Mesenchymal stem cell (in vitro differentiated cells and primary cell): ENCODE measurements around the gene FCER2.

ENCODE experiments used
- DNase-seq: peaks from one replicate; pipeline ENCODE4 v3.0.0-alpha.2; 2013
- H2AFZ ChIP-seq: one replicate; pipeline ENCODE4 v1.6.1; 2013; ENCODE audit warnings: low read depth, mild to moderate bottlenecking, control low read depth, inconsistent platforms, low read length, moderate library complexity
- H2AK5ac ChIP-seq: 2 replicates; pipeline ENCODE4 v1.6.1; 2013; ENCODE audit warnings: low read length, moderate library complexity, mild to moderate bottlenecking, inconsistent platforms; ENCODE audit not compliant: severe bottlenecking
- H2BK120ac ChIP-seq: one replicate; pipeline ENCODE4 v1.6.1; 2013; ENCODE audit warnings: low read depth, mild to moderate bottlenecking, inconsistent platforms, low read length, moderate library complexity
- H2BK12ac ChIP-seq, 2 experiments: one replicate each; pipeline ENCODE4 v1.6.1; 2013; ENCODE audit warnings: inconsistent platforms in 2 of 2, low read length in 2 of 2, mild to moderate bottlenecking in 2 of 2, moderate library complexity in 2 of 2, control low read depth in 1 of 2
- H2BK15ac ChIP-seq: one replicate; pipeline ENCODE4 v1.6.1; 2013; ENCODE audit warnings: mild to moderate bottlenecking, low read depth, inconsistent platforms; ENCODE audit not compliant: poor library complexity, severe bottlenecking
- H2BK5ac ChIP-seq: 2 replicates; pipeline ENCODE4 v1.6.1; 2013; ENCODE audit warnings: low read depth, mild to moderate bottlenecking, low read length, control low read depth, inconsistent platforms; ENCODE audit not compliant: poor library complexity, severe bottlenecking
- H3K14ac ChIP-seq, 2 experiments: one replicate each; pipeline ENCODE4 v1.6.1; 2013; ENCODE audit warnings: inconsistent platforms in 2 of 2, low read length in 2 of 2, control low read depth in 1 of 2, mild to moderate bottlenecking in 1 of 2, moderate library complexity in 1 of 2
- H3K18ac ChIP-seq, 2 experiments: one replicate each; pipeline ENCODE4 v1.6.1; 2013; ENCODE audit warnings: inconsistent platforms in 2 of 2, low read length in 2 of 2, control low read depth in 1 of 2, low read depth in 1 of 2, mild to moderate bottlenecking in 1 of 2
- H3K23ac ChIP-seq, 2 experiments: one replicate each; pipeline ENCODE4 v1.6.1; 2013; ENCODE audit warnings: inconsistent platforms in 2 of 2, low read length in 2 of 2, mild to moderate bottlenecking in 2 of 2, moderate library complexity in 2 of 2, control low read depth in 1 of 2
- H3K27ac ChIP-seq: 2 replicates; pipeline ENCODE4 v1.5.1; 2013; ENCODE audit warnings: mild to moderate bottlenecking, moderate library complexity, low read length, control low read depth, inconsistent platforms; ENCODE audit not compliant: poor library complexity, severe bottlenecking
- H3K27me3 ChIP-seq, 2 experiments: 2 replicates each; pipeline versions ENCODE4 v1.6.1 to v1.7.0; 2013; ENCODE audit warnings: low read length in 2 of 2, mild to moderate bottlenecking in 2 of 2, moderate library complexity in 2 of 2, control low read depth in 1 of 2, inconsistent platforms in 1 of 2; ENCODE audit not compliant: control insufficient read depth in 1 of 2, insufficient read depth in 1 of 2
- H3K36me3 ChIP-seq, 2 experiments: 2 replicates each; pipeline versions ENCODE4 v1.6.1 to v1.7.0; 2013; ENCODE audit warnings: low read length in 2 of 2, control low read depth in 1 of 2, inconsistent platforms in 1 of 2, low read depth in 1 of 2, mild to moderate bottlenecking in 1 of 2; ENCODE audit not compliant: insufficient read depth in 2 of 2, control insufficient read depth in 1 of 2
- H3K4ac ChIP-seq, 2 experiments: one replicate each; pipeline ENCODE4 v1.6.1; 2013; ENCODE audit warnings: inconsistent platforms in 2 of 2, low read length in 2 of 2, mild to moderate bottlenecking in 2 of 2, moderate library complexity in 2 of 2, control low read depth in 1 of 2, low read depth in 1 of 2
- H3K4me1 ChIP-seq: 2 replicates; pipeline ENCODE4 v1.6.1; 2013; ENCODE audit warnings: low read depth, low read length, control low read depth; ENCODE audit not compliant: control insufficient read depth, insufficient read depth
- H3K4me2 ChIP-seq: 2 replicates; pipeline ENCODE4 v1.6.1; 2013; ENCODE audit warnings: low read length, mild to moderate bottlenecking, inconsistent platforms; ENCODE audit not compliant: poor library complexity, severe bottlenecking
- H3K4me3 ChIP-seq, 2 experiments: 2 replicates each; pipeline versions ENCODE4 v1.5.1 to v1.7.0; 2013; ENCODE audit warnings: low read length in 2 of 2, mild to moderate bottlenecking in 2 of 2, control low read depth in 1 of 2, low read depth in 1 of 2; ENCODE audit not compliant: insufficient read depth in 1 of 2
- H3K79me1 ChIP-seq: replicated peaks from 2 replicates; pipeline ENCODE4 v1.6.1; 2013; ENCODE audit warnings: mild to moderate bottlenecking, control low read depth, low read length, inconsistent platforms; ENCODE audit not compliant: poor library complexity, severe bottlenecking
- H3K9ac ChIP-seq: 2 replicates; pipeline ENCODE4 v1.7.0; 2013; ENCODE audit warnings: mild to moderate bottlenecking, low read length, moderate library complexity
- H3K9me3 ChIP-seq: 2 replicates; pipeline ENCODE4 v1.7.0; 2013; ENCODE audit warnings: mild to moderate bottlenecking, low read length; ENCODE audit not compliant: control insufficient read depth
- H4K8ac ChIP-seq: one replicate; pipeline ENCODE4 v1.6.1; 2013; ENCODE audit warnings: inconsistent platforms, mild to moderate bottlenecking, low read length, moderate library complexity
- H4K91ac ChIP-seq: one replicate; pipeline ENCODE4 v1.6.1; 2013; ENCODE audit warnings: mild to moderate bottlenecking, low read length, inconsistent platforms
- WGBS: methylation state at CpG from one replicate; pipeline ENCODE4 v1.1.7; 2013; ENCODE audit warnings: mixed read lengths; 5-methylcytosine and 5-hydroxymethylcytosine counted together

The FCER2 gene

GRCh38 chr19:7655581-7655980 is 46.4 kb downstream of the FCER2 start:
- no peak overlapping the region for H3K9ac ChIP-seq
- 83% methylated on average over 8 of the region's 8 CpGs for WGBS
- H3K14ac ChIP-seq = no peak overlapping the region

DNA sequence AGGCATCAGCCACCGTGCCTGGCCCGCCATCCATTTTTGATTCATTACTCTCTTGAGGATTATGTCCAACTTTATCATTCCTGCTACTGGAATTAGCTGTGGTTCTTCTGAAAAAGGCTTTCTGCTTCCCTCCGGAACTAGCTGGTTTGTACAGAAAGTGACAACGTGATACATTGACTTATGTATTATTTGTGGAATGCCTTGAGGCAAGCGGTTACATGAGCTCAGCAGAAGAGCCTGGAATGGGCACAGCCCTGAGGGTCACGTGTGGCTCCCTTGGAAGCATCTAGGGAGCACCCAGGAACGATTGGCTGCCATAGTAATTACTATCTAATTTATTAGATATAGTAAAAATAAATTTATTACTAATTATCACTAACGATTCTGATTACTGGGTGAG is 47.5 kb downstream of the FCER2 start:
- Histone ChIP-seq H3K9ac (no peak overlapping the region), H2BK5ac (no peak overlapping the region), H3K4me2 (no peak overlapping the region), H3K14ac (no peak overlapping the region), H3K4ac (no peak overlapping the region), H3K9me3 (no peaks in the 10 kb centered on the region), H3K4me1 (peaks cover 4% of the 10 kb centered on the region), H3K23ac (no peak overlapping the region), H3K18ac (no peak overlapping the region), H4K8ac (no peak overlapping the region), H2BK15ac (no peak overlapping the region), H2BK12ac (no peak overlapping the region), H2AFZ (no peak overlapping the region), H3K27ac (no peak overlapping the region), H3K36me3 (no peaks in the 10 kb centered on the region), H3K4me3 (no peak overlapping the region), H3K79me1 (no peaks in the 10 kb centered on the region), H4K91ac (no peak overlapping the region), H2BK120ac (no peak overlapping the region), H3K27me3 (peaks cover 20 to 42% of the 10 kb centered on the region in 2 experiments), H2AK5ac (no peak overlapping the region)
- WGBS = 77% methylated on average over 6 of the region's 8 CpGs
- no peak for DNase-seq

More at GRCh38 chr19:7655581-7655980, 46.4 kb downstream of the FCER2 start:
- H4K91ac ChIP-seq = no peak overlapping the region
- no peak overlapping the region for H3K4me3 ChIP-seq
- peaks cover 17 to 36% of the 10 kb centered on the region in 2 experiments for H3K27me3 ChIP-seq
- H3K18ac ChIP-seq = no peak overlapping the region
- no peak overlapping the region for H3K4me2 ChIP-seq
- no peak overlapping the region for H4K8ac ChIP-seq
- no peak overlapping the region for H2BK12ac ChIP-seq
- H3K36me3 ChIP-seq = no peaks in the 10 kb centered on the region
- H2BK5ac ChIP-seq = no peak overlapping the region
- no peak overlapping the region for H2BK120ac ChIP-seq
- no peaks in the 10 kb centered on the region for H3K9me3 ChIP-seq
- no peak overlapping the region for H3K27ac ChIP-seq
- H2AFZ ChIP-seq = no peak overlapping the region
- H3K79me1 ChIP-seq = no peaks in the 10 kb centered on the region
- no peak for DNase-seq
- H2BK15ac ChIP-seq = no peak overlapping the region
- no peak overlapping the region for H2AK5ac ChIP-seq
- peaks cover 4% of the 10 kb centered on the region for H3K4me1 ChIP-seq
- H3K4ac ChIP-seq = no peak overlapping the region
- no peak overlapping the region for H3K23ac ChIP-seq

DNA sequence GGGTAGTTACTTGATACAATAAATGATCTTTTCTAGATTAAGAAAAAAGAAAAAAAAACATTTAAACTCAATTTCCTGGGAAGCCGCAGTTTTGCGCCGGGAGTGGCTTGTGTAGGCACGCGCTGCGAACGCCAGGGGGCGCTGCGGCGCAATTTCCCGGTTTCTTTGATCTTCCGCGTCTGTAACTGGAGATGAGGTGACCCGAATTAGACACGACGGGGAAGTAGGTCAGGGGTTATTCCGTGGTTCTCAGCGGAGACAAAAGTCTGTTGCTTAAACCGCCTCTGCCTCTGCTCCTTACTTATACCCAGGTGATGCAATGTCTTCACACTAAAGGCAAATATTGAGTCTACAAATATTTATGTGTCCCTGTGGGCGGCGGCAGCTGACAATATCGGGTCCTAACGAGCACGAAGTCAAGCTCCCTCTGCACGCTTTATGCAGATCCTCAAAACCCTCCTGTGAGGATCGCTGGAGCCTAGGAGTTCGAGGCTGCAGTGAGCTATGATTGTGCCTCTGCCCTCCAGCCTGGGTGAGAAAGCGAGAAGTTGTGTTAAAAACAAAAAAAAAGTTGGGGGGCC is 49.8 kb downstream of the FCER2 start:
- Histone ChIP-seq H3K79me1 (no peaks in the 10 kb centered on the region), H3K18ac (no peak overlapping the region), H2BK5ac (no peak overlapping the region), H3K4me1 (peaks cover 4% of the 10 kb centered on the region), H2BK120ac (no peak overlapping the region), H3K27me3 (peaks cover 10 to 33% of the 10 kb centered on the region in 2 experiments), H3K4ac (no peak overlapping the region), H3K4me3 (peak overlapping the region in 1 of 2 experiments; percentile 63), H3K27ac (no peak overlapping the region), H4K8ac (peak overlapping the region; percentile 87), H4K91ac (no peak overlapping the region), H3K14ac (no peak overlapping the region), H3K23ac (no peak overlapping the region), H2BK15ac (no peak overlapping the region), H3K36me3 (peaks cover 0 to 9% of the 10 kb centered on the region in 2 experiments), H3K4me2 (peak overlapping the region; percentile 66), H3K9me3 (no peaks in the 10 kb centered on the region), H3K9ac (peak overlapping the region; percentile 33), H2BK12ac (no peak overlapping the region), H2AFZ (no peak overlapping the region), H2AK5ac (no peak overlapping the region)
- WGBS = 16% methylated on average over 23 of the region's 28 CpGs
- peak; percentile 82 for DNase-seq

GRCh38 chr19:7650148-7650547 is 51.8 kb downstream of the FCER2 start:
- no peak overlapping the region for H2BK120ac ChIP-seq

More at GRCh38 chr19:7650148-7650547, 51.8 kb downstream of the FCER2 start:
- Histone ChIP-seq H3K9me3 (no peaks in the 10 kb centered on the region), H3K27me3 (peaks cover 10 to 33% of the 10 kb centered on the region in 2 experiments), H3K4ac (no peak overlapping the region), H2AK5ac (no peak overlapping the region), H3K4me3 (no peak overlapping the region), H2BK5ac (no peak overlapping the region), H3K79me1 (no peaks in the 10 kb centered on the region), H3K27ac (no peak overlapping the region), H3K4me2 (no peak overlapping the region), H3K4me1 (peaks cover 4% of the 10 kb centered on the region), H3K36me3 (peaks cover 0 to 26% of the 10 kb centered on the region in 2 experiments), H4K91ac (no peak overlapping the region), H4K8ac (no peak overlapping the region), H2AFZ (no peak overlapping the region), H3K14ac (no peak overlapping the region), H3K18ac (no peak overlapping the region), H3K9ac (no peak overlapping the region), H3K23ac (no peak overlapping the region), H2BK15ac (no peak overlapping the region), H2BK12ac (no peak overlapping the region)
- DNase-seq = no peak
- 62% methylated on average over 2 of the region's 2 CpGs for WGBS
